Hematopoietic multipotent progenitor cell treated with erythropoietin and hydrocortisone succinate and interleukin-3 and kit ligand, for 15 days (in vitro differentiated cells): ENCODE data around the gene KRT82.
"Not testable (repeated sequence)": the region's sequence is repeated elsewhere in the genome, so short reads cannot be mapped to it uniquely, and the experiment has no call there.

ENCODE experiments used
- DNase-seq: peaks from one replicate; pipeline ENCODE4 v3.0.0-alpha.2; 2015; ENCODE audit warnings: low spot score

KRT82 gene

GRCh38 chr12:52360106-52360662, 46.0 kb downstream of the KRT82 start:
- no peak for DNase-seq

- DNase-seq = no peak
Measured at GRCh38 chr12:52359621-52360061, 46.5 kb downstream of the KRT82 start.

GRCh38 chr12:52358575-52359350, 47.4 kb downstream of the KRT82 start:
- DNase-seq = no peak

DNA sequence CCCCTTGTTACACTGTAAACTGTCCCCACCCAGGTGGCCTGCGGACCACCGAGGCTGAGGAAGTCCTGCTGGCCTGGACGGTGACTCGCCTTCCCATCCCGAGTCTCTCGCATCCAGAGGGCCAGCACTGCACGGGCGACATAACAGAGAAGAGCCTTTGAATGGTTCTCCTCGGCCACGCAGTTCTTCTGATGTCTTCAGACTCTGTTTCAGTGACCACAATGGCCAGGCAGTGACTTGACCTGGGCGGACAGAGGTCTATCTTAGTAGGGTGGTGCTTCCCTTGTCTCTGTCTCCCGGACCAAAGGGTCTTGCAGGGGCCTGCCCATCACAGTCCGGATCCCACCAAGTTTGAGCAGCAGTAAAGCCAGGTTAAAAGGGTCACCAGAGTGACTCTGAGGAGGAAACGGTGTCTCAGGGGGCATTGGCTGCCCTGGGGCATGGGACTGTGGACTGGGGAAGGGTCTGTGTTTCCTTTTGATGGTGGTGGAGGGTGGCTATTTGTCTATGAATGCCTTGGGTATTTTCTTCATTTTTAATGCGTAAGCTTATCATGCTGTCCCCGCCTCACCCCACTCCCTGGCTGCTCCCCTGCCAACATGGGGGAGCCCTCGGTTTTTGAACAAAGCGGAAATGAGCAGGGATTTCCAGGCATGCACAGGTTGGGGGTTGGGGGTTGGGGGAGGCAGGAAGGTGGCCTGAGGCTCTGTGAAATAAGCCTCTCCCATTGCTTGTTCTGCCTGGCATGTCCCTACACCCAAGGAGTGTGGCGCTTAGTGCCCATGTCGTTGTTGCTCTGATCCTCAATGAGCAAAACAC, 49.2 kb downstream of the KRT82 start:
- no peak for DNase-seq

- no peak for DNase-seq
Measured at GRCh38 chr12:52356031-52356761, 49.9 kb downstream of the KRT82 start.

DNA sequence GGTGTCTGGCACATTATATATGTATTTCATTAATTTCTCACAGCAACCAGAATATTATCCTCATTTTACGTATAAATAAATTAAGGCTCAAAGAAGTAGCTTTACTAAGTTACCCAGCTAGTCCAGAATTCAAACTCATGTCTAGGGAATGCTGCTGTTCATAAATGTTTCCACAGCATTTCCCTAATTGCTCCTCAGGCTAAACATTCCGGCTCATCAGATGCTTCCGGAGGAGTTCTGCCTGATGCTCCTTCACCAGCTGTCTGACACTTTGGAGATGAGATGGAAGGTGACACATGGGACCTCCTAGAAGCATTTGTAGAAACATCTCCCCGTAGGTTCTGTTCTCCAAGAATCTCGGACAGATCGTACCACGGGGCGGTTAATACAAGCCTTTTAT, 51.0 kb downstream of the KRT82 start:
- DNase-seq = no peak

DNA sequence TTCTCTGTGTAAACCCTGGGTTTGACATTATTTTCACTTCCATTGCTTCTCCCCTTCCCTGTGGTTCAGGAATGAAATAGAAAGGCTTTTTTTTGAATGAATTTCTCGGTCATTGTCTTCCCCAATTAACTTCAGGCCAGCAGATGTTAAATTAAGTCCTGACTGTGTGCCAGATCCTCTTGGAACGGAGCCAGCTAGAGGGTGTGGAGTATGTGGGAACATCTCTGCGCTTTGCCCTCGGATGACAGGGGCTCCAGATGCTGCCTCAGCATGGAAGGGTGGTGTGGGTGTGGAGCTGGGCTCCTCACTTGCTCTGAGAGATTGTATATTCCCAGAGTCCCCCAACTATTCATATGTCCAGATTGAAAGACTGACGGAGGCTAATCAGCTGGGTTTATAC, 51.9 kb downstream of the KRT82 start:
- DNase-seq = peak; percentile 6

GRCh38 chr12:52353766-52354165, 52.4 kb downstream of the KRT82 start:
- DNase-seq = no peak

GRCh38 chr12:52352951-52353350, 53.2 kb downstream of the KRT82 start:
- no peak for DNase-seq

DNA sequence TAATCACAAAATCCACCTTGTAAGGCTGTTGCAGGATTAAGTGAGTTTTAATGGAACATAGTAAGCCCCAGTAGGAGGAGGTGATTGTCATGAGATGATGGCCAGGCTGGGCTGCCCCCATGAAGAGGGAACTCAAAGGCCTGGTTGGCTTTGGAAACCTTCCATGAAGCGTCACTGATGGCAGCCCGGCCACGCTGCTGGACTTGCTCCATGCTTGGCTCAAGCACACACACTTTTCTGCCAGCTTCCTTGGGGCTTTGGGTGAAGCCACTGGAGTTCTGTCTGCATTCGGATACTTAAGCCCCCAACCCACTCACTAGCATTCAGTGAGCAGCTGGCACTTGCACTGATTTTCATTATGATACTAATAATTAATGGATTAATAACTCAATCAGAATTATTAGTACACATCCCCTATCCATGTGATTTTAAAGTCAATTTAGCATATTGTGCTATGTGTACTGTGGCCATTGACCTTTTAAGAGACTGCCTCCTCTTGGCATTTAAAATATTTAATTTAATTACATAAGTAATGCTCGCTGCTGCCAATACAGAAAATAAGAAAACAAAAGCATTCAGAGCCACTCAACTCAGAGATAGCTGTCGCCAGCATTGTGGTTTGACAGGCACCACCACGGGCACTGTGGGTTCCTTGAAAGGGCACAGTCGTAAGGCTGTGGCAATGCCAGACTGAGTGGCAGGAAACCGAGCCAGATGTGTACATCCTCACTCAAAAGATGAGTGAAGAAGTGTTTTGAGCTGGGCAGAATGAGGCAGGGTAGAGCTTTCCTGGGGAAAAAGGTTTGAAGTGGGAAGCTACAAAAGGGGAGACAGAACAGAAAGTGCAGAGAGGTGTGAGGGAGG, 54.7 kb downstream of the KRT82 start:
- DNase-seq = no peak

- DNase-seq = no peak
Measured at GRCh38 chr12:52350786-52351185, 55.3 kb downstream of the KRT82 start.

DNA sequence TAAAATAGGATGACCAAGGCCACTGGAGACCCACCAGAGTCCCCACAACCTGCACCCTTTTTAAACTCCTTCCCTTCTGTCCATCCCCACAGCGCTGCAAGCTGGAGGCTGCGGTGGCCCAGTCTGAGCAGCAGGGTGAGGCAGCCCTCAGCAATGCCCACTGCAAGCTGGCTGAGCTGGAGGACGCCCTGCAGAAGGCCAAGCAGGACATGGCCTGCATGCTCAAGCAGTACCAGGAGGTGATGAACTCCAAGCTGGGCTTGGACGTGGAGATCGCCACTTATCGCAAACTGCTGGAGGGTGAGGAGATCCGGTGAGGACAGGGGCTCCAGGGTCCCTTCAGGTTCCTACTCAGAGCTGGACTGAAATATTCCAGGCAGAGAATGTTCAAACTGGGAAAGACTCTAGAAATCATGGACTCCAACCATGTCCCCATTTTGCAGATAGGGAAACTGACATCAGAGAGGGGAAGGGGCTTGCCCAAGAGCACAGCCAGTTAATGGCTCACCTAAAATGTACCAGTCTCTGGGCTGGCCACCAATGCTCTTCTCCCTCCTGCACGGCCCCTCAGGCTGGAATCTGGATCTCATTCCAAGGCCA, 56.0 kb downstream of the KRT82 start:
- DNase-seq = no peak

DNA sequence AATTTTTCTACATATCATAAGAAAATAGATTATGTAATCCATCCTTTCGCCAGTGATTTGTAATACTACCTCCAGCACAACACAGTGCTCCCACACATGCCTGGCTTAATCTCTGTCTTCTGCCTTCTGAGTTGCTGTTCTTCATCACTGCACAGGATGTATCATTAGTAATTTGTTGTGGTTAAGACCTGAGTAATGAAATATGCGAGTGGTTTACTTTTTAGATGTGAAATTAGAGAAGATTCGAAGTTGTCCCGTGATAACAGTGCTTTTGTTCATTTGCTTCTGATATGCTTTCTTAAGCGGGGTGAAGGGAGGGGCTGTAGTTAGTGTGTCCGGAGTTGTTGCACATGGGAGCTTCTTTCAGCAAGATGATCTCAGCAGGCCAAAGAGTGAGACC, 56.9 kb downstream of the KRT82 start:
- DNase-seq = no peak

DNA sequence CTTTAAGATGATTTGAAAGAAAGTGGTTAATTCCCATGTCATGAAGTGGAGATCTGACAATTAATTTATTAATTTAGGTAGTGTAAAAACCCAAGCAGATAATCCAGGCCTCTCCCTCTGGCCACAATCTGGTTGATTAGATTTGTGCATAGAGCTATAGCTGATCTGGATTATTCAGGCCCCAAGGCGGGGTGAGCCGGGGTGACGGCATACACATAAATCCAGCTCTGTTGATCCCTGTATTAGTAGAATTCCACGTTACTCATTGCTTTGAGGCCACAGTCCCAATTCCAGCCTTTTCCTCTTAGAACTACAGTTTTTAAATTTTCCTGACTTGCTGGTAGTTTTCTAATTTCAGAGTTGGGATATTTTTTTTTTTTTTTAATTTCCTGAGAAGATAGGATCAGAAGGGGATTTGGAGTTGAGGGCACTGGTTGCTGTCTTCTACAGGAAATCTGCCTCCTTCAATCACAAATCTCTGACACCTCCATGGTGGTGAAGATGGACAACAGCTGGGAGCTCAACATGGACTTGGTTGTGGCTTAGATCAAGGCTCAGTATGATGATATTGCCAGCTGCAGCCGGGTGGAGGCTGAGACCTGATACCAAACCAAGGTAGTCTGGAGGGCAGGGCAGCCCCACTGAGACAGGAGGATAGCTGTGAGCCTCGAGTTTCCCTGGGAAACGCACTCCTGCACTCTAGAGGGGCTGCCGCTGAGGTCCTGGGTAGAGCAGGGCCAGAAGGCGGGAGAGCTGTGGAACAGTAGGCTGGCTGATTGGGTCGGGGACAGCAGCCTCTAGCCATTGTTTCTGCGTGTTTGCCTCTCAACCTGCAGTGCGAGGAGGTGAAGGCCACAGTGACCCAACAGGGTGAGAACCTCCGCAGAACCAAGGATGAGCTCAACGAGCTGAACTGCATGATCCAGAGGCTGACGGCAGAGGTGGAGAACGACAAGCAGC, 58.3 kb downstream of the KRT82 start:
- no peak for DNase-seq

DNA sequence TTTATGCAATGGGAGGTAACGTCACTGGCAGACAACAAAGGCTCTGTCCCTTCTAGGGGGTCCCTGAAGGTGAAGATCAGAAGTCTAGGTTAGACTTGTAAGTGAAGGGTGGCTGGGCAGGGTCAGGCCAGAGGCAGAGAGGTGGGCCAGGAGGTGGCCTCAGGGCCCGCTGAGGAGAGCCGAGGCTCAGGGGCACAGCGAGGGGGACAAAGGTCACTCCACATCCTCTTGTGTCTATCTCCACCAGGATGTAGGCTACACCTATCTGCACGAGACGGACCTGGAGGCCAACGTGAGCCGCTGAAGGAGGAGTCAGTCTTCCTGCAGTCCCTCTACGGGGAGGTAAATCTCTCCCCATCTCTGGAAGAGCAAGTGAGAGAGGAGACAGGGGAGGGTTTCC, 59.1 kb downstream of the KRT82 start:
- no peak for DNase-seq

- no peak for DNase-seq
Measured at GRCh38 chr12:52346593-52346992, 59.5 kb downstream of the KRT82 start.

GRCh38 chr12:52345041-52345440, 61.1 kb downstream of the KRT82 start:
- DNase-seq = not testable (repeated sequence)

GRCh38 chr12:52344111-52344510, 62.0 kb downstream of the KRT82 start:
- DNase-seq = no peak
